Activated CD4-positive, alpha-beta T cell treated with anti-CD3 and anti-CD28 coated beads for 24 hours (primary cell): Measurements from ENCODE around the gene PDSS2.
"Not testable (repeated sequence)": the region's sequence is repeated elsewhere in the genome, so short reads cannot be mapped to it uniquely, and the experiment has no call there.

Experiments
- DNase-seq, 2 donors: peaks; one replicate each; pipeline ENCODE4 v3.0.0-alpha.2; 2020; ENCODE audit warnings: low read depth in 2 of 2

PDSS2 gene

DNA sequence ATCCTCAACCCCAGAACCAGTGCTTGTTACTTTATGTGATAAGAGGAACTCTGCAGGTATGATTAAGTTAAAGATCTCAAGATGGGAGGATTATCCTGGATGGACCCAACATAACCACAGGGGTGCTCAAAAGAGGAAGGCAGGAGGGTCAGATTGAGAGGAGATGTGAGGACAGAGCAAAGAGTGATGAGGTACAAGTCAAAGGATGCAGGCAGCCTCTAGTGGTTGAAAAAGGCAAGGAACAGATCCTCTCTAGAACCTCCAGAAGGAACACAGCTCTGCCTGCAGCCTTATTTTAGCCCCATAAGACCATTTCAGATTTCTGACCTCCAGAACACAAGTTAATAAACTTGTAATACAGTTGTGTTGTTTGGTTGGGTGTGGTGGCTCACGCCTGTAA, 41.2 kb downstream of the PDSS2 start:
- DNase-seq: no peak

DNA sequence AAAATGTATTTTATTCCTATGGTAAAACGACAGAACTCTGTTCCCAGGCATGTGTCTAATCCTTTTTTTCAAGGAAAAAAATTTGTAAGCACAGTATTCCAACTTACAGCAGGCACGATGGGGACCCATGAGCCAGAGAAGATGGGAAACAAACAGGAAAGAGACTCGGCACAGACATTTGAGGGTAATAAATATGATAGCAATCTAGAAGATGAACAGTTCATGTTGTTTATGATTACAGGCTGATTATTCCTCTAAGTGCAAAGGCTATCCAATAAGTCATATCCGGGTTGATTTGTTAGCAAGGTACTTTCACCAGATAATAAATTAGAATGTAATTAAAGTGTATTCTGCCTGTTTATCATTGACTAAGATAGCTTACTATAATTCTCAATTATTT, 43.2 kb downstream of the PDSS2 start:
- no peak for DNase-seq

DNA sequence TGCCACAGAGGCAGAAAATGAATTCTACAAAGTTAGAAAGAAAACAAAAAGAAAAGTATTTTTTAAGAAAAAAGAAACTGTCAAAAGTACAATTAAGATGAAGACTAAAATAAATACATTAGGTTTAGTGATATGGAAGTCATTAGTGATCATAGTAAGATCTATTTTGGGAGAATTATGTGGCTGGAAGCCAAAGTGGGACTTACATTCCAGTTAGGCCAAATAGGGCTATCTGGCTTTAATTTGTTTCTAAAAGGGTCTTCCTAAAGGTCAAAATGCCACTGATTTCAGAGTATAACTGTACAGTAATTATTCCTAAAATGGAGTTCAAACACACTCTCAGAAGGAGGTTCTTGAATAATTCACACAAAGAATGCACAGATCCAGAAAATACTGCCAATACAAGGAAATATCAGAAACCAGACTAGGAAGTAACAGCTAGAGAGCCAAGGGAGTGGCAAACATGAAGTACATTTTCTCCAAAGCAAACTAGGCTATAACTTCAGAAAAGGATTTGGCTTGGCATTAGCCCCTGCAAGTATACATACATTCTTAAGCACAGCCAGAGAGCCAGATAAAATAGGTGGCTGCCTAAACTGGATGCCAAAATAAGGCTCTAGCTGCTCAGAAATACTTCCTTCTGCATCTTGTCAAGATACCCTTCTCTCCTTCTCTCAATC, 45.3 kb downstream of the PDSS2 start:
- DNase-seq: no peak

DNA sequence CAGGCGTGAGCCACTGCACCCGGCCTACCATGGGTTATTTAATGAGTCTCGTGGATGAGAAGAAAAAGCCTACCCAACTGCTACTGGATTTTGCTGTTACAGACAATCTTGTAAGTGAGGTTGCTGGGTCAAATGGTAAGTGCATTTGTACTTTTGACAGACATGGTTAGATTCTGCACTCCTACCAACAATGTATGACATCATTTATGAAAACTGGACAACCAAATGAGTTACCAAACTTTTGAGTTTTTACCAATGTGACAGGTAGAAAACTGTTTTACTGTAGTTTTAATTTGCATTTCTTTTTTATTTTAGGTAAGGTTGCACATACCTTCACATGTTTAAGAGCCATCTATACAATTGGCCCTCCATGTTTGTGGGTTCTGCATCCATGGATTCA, 48.2 kb downstream of the PDSS2 start:
- DNase-seq: no peak

DNA sequence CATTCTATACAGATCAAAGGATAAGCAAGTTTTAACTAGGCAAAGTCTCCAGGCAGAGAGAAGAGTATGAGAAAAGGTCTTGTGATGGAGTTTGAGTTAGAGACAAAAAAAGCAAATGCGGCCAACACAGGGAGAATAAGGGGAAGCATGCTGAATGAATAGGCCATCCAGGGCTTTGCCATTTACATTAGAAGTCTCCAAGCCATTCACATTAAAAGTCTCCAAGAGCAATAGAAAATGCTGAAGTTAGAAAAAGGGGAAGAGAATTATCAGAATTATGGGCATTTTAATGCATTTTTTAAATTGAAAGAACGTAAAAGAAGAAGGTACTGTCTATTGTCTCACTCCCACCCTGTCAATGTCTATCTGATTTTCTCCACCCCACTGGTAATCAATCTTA, 49.4 kb downstream of the PDSS2 start:
- no peak for DNase-seq

DNA sequence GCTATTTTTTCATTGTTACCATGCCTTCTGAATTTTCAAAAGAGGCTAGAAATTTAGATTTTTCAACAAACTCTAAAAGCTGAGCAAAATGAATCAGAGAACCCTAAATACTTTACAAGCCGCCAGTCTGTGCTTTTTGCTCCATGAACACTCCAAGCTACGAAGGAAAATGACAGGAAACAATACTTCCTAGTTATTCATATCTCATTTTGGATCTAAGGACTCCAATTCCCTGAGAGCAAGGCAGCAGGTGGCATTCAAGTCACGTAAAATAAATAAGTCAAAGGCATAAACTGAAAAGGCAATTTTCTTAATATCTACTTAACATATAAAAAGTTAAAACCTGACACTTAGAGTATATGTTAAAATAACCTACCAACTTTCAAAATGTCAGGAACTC, 50.6 kb downstream of the PDSS2 start:
- no peak for DNase-seq

DNA sequence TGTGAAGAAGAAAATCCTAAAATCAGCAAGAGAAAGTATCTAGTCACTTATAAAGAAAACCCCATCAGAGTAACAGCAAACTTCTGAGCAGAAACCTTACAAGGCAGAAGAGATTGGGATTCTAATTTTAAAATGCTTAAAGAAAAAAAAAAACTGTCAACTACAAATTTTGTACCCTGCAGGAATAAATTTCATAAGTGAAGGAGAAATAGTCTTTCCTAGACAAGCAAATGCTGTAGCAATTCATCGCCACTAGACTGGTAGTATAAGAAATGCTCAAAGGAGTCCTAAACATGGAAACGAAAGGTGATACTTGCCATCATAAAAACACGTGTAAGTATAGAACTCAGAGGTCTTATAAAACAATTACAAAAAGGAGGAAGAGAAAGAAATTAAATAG, 54.4 kb downstream of the PDSS2 start:
- no peak for DNase-seq

DNA sequence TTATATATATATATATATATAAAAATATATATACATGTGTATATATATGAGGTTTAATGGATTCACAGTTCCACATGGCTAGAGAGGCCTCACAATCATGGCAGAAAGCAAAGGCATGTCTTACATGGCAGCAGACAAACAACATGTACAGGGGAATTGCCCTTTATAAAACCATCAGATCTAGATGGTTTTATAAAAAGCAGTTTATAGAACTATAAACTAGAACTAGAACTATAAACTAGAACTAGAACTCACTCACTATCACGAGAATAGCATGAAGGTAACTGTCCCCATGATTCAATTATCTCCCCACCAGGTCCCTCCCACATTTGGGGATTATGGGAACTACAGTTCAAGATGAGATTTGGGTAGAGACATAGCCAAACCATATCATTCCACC, 56.8 kb downstream of the PDSS2 start:
- DNase-seq: no peak

DNA sequence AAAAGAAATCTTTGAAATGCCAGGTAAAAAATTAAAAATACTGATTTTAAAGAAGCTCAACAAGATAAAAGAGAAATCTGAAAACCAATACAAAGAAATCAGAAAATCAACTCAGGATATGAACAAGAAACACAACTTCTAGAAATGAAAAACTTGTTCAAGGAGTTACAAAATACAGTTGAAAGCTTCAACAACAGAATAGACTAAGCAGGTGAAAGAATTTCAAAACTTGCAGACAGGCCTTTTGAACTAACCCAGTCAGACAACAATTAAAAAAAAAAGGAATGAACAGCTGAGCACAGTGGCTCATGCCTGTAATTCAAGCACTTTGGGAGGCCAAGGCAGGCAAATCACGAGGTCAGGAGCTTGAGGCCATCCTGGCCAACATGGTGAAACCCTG, 57.8 kb downstream of the PDSS2 start:
- DNase-seq: no peak

DNA sequence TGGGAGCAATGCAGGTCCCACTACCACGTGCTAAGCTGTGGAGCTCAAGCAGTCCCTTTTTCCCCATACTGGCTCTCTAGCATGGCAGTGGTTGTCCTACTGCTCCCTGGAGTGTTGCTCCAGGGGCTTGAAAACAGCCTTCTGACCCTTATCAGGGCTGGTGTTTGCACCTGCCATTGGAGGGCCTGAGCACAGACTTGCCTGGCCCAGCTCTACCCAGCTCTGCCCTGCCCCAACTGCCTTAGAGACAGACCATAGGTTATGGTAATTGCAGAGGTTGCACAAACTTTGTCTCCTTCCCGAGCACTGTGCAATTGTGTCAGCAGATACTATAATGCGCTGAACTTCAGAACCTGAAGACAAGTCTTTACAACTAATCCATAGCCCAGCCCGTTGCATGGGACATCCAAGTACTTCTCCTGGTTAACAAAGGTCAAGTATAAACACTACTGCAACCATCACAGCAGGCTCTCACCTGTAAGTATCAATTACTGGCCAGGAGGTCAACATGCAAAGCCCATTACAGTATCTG, 58.7 kb downstream of the PDSS2 start:
- no peak for DNase-seq

DNA sequence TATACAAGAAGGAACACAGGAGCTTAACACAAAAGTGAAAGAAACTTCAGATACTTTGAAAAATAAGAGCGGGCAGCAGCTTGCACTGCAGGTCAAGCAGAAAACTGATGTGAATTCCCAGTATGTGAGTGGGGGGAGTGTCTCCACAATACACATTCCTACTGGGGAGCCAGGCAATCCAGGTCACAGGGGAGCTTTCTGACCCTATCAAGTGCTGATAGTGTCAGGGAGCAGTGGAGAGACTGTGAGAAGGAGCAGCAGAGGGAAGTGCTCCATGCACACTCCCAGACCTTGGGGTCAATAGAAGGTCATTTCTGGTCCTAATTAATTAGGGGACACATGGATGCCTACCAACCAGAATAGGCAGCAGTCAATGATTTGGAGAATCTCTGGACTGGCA, 59.4 kb downstream of the PDSS2 start:
- no peak for DNase-seq

DNA sequence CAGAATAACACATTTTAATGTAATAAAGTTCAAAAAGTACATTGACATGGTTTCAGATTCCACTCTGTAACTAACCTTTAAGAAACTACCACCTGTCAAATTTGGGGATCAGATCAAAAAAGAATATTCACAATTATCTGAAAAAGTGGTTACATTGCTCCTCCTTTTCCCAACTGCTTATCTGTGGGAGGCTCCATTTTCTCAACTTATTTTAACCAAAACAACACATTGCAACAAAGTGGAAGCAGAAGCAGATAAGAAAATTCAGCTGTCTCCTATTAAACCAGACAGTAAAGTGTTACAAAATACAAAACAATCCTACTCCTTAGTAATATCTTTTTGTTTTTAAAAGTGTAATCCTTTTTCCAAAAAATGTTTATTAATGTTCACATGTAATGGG, 61.4 kb downstream of the PDSS2 start:
- no peak for DNase-seq

DNA sequence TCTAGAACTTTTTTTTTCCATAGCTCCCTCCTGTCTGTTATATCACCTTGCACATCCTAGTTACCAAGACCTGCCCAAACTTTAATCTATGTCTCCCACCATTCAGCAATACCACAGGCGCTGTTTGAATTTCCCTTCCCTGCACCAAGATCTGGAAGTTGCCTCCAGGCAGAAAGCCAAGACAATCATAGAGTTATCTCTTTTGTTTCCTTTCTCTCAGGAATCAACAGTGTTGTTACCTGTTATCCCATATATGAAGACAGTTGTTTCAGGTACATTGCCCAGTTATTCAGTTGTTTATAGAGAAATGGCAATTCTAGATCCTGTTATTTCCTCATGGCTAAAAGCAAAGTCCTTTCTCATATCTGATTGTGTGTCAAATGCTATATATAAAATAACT, 63.2 kb downstream of the PDSS2 start:
- no peak for DNase-seq

DNA sequence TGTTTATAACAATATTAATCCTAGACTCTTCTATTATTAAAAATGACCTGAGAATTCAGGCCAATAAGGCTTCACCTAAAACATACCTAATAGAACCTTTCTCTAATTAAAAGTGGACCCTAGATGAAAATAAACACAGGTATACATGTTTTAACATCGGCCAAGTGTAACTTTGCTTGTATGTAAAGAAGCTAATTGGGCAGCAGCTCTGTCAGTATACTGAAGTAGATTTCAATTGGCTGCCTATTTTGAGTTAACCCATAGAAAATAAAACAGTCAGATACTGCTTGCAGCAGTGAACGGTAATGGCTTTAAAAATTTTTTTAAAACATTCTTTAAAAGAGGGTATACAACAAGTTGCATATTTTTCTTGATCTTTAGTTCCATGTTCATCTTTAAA, 67.3 kb downstream of the PDSS2 start:
- no peak for DNase-seq

DNA sequence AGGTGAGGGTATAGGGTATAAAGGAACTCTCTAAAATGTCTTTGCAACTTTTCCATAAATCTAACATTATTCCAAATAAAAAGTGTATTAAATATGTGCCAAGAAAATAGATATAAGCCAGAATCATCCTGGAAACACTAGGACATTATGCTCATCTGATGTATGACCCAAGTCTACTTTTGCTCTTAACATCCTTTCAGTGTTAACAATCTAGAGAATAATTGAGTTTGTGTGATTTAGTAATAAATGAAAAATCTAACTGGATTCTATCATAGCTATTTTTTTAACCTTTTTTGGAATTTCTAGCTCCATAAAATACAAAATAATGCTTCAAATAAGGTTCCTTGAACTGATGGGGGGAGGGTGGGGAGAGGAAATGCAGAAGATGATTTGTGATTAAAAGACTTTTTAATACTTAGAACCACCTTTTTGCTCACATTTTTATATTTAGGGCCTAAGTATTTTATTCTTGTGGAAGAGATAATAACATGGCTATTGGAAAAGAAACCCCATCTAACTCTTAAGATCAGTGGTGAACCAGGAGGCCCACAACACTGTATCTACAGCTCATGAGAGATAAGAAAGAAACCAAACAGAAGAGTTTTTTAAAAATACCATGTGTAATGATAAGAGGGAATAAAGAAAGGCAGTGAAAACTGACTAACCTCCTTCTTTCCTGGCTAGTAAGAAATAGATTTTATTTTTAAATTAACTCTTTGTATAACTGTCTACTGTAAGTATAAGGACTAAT, 68.5 kb downstream of the PDSS2 start:
- DNase-seq: no peak

DNA sequence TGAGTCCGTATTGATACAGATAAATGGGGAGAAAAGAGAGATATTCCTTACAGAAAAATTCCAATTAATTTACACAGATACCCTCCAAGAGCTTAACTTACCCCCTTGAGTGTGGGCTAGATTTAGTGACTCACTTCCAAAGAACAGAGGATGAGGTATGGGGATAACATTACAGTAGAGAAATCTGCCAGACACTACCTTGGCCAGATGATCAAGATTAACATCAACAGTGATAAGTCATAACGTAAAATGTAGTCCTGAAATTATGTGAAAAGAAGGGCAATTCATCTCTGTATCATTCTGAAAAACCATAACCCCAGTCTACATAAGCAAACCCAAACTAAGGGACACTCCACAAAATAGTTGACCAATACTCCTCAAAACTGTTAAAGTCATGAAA, 69.3 kb downstream of the PDSS2 start:
- no peak for DNase-seq

DNA sequence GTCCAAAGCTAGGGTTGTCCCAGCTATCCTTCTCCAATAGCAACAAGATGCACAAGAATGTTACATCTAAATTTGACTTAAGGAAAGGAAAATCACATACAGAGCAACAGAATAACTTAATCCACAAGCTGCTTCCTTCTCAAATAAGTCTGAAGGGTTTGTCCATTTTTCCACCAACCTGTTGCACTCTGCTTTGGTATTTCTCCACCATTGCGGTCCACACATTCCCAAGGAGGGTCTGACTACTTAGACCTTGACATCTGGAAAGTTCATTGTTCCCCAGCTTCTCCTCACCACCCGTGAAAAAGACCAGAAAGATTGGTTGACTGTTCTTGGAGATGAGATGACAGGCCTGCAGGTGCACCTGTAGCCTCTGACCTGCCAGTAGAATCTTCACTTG, 72.5 kb downstream of the PDSS2 start:
- DNase-seq: no peak

DNA sequence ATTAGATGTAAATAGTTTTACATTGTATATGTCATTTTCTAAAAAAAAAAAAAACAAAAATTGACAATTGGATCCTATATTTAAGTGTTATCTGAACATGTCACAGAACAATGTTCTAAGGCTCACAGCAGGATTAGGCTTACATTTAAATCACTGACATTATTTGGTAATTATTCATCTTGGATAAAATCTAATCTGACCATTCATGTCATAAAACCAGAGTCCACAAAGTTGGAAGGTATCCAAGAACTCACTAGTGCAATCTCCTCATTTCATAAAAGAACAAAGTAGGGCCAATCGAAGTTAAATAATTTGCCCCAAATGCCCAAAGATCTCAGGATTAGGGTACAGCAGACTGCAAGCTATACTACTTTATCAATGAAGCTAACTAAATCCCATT, 73.0 kb downstream of the PDSS2 start:
- no peak for DNase-seq

DNA sequence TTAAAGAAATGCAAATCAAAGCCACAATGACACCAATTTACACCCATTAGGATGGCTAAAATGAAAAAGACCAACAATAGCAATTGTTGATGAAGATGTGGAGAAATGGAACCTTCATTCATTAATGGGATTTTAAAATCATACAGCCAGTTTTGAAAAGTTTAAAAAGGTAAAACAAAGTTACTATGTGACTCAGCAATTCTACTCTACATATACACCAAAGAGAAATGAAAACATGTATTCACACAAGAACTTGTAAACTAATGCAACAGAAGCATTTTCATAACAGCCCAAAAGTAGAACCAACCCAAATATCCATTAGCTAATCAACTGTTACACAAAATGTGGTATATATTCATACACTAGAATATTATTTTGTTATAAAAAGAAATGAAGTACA, 75.7 kb downstream of the PDSS2 start:
- DNase-seq: no peak

DNA sequence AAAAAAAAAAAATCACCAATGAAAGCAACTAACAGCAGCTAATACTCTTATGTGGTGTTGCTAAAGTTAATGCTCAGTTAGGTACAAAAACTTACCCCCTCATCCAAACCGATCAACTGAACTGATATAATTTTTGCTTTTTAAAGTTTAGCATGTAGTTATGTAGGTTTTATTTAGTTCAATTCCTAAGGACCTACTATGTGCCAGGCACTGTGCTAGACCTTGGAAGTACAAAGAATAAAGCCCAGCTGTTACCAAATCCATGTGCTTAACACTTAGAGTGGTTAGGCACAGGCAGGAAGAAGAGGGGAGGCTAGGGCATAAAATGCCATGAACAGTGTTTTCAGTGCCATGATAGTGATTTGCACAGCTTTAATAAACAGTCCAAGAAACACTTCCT, 85.1 kb downstream of the PDSS2 start:
- DNase-seq: no peak

DNA sequence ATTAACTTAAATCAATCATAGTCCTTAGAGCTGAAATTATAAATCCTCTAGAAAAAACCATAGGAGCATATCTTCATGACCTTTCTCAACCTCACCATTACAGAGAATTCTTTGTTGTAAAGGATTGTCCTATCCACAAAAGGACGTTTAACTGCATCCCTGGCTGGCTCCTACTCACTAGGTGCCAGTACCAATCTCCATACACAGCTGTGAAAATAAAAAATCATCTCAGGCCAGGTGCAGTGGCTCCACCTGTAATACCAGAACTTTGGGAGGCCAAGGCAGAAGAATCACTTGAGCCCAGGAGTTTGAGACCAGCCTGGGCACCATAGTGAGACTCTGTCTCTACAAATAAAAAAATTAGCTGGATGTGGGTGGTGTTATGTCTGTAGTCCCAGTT, 89.9 kb downstream of the PDSS2 start:
- no peak for DNase-seq

DNA sequence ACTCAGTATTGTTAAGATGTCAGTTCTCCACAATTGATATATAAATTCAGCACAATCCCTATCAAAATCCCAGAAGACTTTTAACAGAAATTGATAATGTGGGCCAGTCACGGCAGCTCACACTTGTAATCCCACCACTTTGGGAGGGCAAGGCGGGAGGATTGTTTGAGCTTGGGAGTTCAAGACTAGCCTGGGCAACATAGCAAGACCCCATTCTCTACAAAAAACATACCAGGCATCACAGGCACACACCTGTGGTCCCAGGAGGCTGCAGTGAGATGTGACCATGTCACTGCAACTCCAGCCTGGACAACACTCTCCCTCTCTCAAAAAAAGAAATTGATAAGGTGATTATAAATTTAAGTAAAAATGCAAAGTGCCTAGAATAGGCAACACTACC, 90.9 kb downstream of the PDSS2 start:
- DNase-seq: no peak

DNA sequence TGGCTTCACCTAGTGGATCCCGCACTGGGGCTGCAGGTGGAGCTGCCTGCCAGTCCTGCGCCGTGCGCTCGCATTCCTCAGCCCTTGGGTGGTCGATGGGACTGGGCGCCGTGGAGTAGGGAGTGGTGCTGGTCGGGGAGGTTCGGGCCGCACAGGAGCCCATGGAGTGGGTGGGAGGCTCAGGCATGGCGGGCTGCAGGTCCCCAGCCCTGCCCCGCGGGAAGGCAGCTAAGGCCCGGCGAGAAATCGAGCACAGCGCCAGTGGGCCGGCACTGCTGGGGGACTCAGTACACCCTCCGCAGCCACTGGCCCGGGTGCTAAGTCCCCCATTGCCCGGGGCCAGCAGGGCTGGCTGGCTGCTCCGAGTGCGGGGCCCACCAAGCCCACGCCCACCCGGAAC, 95.2 kb downstream of the PDSS2 start:
- not testable (repeated sequence) for DNase-seq
